ENCODE results near the gene PALM2AKAP2. TPM values are rescaled to one million over a fixed set of nuclear protein-coding genes. Genes with fewer than 3 reads are reported as not detected.

The PALM2AKAP2 gene
- total and polyA plus RNA-seq, 10 donors = 0.03 to 1.7 (median 1.2) TPM; not detected in 5

- Histone ChIP-seq H3K4me1 (peaks cover 0 to 8% (median 3%) of the 10 kb centered on the region in 6 donors), H3K4me3 (no peak overlapping the region), H3K27ac (no peak overlapping the region), H3K9me3 (no peaks in the 10 kb centered on the region), H3K36me3 (no peaks in the 10 kb centered on the region), H3K27me3 (replicated peaks in 1 of 7) (peaks cover 0 to 52% (median 18%) of the 10 kb centered on the region in 7 donors)
- intact Hi-C loops (cut with DNase I; ENCODE audit: low total_unique reads) = no loop called here
- TF ChIP-seq POLR2A (IDR thresholded peaks at IDR 0.05) (no peak), POLR2AphosphoS5 (IDR thresholded peaks at IDR 0.05) (no peak)
- TF ChIP-seq, protein P1, sequence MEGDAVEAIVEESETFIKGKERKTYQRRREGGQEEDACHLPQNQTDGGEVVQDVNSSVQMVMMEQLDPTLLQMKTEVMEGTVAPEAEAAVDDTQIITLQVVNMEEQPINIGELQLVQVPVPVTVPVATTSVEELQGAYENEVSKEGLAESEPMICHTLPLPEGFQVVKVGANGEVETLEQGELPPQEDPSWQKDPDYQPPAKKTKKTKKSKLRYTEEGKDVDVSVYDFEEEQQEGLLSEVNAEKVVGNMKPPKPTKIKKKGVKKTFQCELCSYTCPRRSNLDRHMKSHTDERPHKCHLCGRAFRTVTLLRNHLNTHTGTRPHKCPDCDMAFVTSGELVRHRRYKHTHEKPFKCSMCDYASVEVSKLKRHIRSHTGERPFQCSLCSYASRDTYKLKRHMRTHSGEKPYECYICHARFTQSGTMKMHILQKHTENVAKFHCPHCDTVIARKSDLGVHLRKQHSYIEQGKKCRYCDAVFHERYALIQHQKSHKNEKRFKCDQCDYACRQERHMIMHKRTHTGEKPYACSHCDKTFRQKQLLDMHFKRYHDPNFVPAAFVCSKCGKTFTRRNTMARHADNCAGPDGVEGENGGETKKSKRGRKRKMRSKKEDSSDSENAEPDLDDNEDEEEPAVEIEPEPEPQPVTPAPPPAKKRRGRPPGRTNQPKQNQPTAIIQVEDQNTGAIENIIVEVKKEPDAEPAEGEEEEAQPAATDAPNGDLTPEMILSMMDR (IDR thresholded peaks at IDR 0.05 in 8 of 11, conservative IDR thresholded peaks at IDR 0.05 in 3 of 11) = no peak
- DNase-seq = no peak
- WGBS, 5 donors = 72 to 84% (median 77%) methylated on average over 5 of the region's 5 CpGs
These were observed 1.1 kb downstream of the PALM2AKAP2 start for GRCh38 chr9:109781086-109781485.

DNA sequence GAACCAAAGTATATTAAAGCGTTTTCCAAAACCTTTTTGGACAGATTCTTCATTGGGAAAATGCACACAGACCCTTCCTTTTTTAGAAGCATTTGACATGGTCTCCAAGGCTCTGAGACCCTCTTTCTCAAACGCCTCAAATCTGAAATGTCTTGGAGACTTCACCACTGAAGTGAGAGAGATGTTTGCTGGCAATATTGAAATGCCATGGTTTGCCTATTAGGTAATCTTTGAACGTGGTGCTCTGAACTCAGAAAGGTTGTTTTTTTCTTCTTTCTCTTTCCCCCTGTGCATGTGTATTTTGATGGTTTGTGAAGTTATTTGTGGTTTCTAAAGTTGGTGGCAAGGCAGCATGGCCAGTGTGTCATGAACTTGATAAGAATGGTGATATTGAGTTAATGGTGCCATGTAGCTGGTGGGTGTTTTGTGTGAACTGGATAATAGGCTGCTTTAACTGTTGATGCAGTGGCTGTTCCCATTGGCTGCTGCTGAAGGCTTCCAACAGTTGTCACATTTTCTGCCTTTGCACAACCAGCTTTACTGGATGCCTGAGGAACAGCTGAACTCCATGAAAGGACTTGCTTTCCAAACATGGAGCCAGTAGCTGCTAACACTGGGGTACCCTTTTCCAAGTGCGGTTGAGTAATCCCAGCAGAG is 1.7 kb downstream of the PALM2AKAP2 start:
- Histone ChIP-seq H3K27ac (no peak overlapping the region), H3K9me3 (no peaks in the 10 kb centered on the region), H3K4me1 (peaks cover 0 to 8% (median 3%) of the 10 kb centered on the region in 6 donors), H3K27me3 (replicated peaks in 1 of 7) (peaks cover 0 to 47% (median 18%) of the 10 kb centered on the region in 7 donors), H3K4me3 (no peak overlapping the region), H3K36me3 (no peaks in the 10 kb centered on the region)
- TF ChIP-seq POLR2AphosphoS5 (IDR thresholded peaks at IDR 0.05) = no peak
- no peak for TF ChIP-seq POLR2A (IDR thresholded peaks at IDR 0.05)
- TF ChIP-seq, protein P1 (IDR thresholded peaks at IDR 0.05 in 8 of 11, conservative IDR thresholded peaks at IDR 0.05 in 3 of 11) = no peak
- 66 to 72% (median 70%) methylated on average over 4 of the region's 4 CpGs for WGBS, 5 donors
- no peak for DNase-seq
- intact Hi-C loops (cut with DNase I; ENCODE audit: low total_unique reads) = no loop called here

DNA sequence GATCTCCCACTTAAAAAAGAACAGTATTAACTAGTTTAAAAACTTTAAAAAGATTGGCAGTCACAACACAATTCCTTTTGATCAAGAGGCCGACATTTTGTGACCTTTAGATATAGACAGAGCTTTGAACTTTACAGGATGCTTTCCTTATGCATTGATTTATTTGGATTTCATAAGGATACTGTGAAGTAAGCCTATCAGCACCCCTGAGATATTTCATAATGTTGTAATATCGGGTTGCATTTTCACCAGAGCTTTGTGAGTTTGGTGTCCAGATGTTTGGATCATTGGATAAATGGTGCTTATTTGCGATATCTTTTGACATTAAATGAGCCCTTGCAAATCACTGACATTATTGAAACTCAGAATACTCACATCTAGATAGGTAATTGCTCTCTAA is 7.7 kb downstream of the PALM2AKAP2 start:
- Histone ChIP-seq H3K27ac (no peak overlapping the region), H3K4me3 (no peak overlapping the region), H3K9me3 (no peaks in the 10 kb centered on the region), H3K4me1 (no peaks in the 10 kb centered on the region), H3K36me3 (no peaks in the 10 kb centered on the region), H3K27me3 (replicated peaks in 1 of 7) (peaks cover 0 to 9% (median 0%) of the 10 kb centered on the region in 7 donors)
- WGBS, 5 donors = 90 to 92% (median 91%) methylated on average over 3 of the region's 3 CpGs
- DNase-seq = no peak
- TF ChIP-seq, protein P1 (IDR thresholded peaks at IDR 0.05 in 8 of 11, conservative IDR thresholded peaks at IDR 0.05 in 3 of 11) = no peak
- TF ChIP-seq POLR2A (IDR thresholded peaks at IDR 0.05) = no peak
- TF ChIP-seq POLR2AphosphoS5 (IDR thresholded peaks at IDR 0.05) = no peak
- intact Hi-C loops (cut with DNase I; ENCODE audit: low total_unique reads) = no loop called here

DNA sequence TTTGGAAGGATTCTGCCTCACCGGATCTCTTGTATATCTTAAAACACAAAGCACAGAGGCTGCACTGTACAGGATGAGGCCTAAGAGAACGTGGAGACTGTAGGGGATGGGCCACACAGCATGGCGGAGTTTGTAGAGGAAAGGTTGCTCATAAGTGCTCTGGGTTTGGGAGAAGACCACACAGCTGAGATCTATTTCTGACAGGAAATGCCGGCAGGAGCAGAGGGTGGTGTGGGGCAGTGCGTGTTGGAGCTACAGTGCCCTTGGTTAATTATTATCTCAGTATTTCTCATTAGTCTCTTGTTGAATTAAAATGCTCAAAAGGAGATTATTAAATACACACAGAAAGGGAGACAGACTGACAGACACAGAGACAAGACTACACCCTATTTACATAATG is 9.6 kb downstream of the PALM2AKAP2 start:
- Histone ChIP-seq H3K27me3 (replicated peaks in 1 of 7) (no peaks in the 10 kb centered on the region), H3K36me3 (no peaks in the 10 kb centered on the region), H3K27ac (no peak overlapping the region), H3K9me3 (no peaks in the 10 kb centered on the region), H3K4me1 (no peaks in the 10 kb centered on the region), H3K4me3 (no peak overlapping the region)
- WGBS, 5 donors = 68 to 81% (median 78%) methylated on average over 5 of the region's 5 CpGs
- intact Hi-C loops (cut with DNase I; ENCODE audit: low total_unique reads) = no loop called here
- no peak for DNase-seq
- TF ChIP-seq, protein P1 (IDR thresholded peaks at IDR 0.05 in 8 of 11, conservative IDR thresholded peaks at IDR 0.05 in 3 of 11) = no peak
- TF ChIP-seq POLR2AphosphoS5 (IDR thresholded peaks at IDR 0.05) (no peak), POLR2A (IDR thresholded peaks at IDR 0.05) (no peak)

All from spleen (tissue), 11 donors.